ENCODE results near the gene IRF1. TPM values are rescaled to one million over a fixed set of nuclear protein-coding genes. Genes with fewer than 3 reads are reported as not detected.
A peak's percentile ranks its signal among the peaks of the same experiment; 100 is the strongest.
"Not testable (repeated sequence)": the region's sequence is repeated elsewhere in the genome, so short reads cannot be mapped to it uniquely, and the experiment has no call there.

The IRF1 gene
- total RNA-seq, 8 experiments from 2014 or later: 1.4 to 29.2 (median 9.0) TPM

- Histone ChIP-seq H3K27ac (no peak overlapping the region), H3K4me3 (no peak overlapping the region), H3K4me1 (replicated peaks in 1 of 2) (no peaks in the 10 kb centered on the region)
- in situ Hi-C loops (cut with MboI; ENCODE audit: low pct_unique_long_range_greater_than_20kb in 2 of 9, low sequenced_read_pairs in 9 of 9, unreplicated experiment in 9 of 9): no loop called here
- 37 to 100% (median 60%) methylated on average over 1 to 2 of the region's 3 CpGs; no CpG with 5 or more reads in 5 of the 10 experiments for WGBS, 10 experiments
- ATAC-seq (replicated peaks in 6 of 8): peak in 3 of 8 experiments; percentile 19 to 40 (median 20)
Observed at GRCh38 chr5:132445930-132446329, 44.6 kb downstream of the IRF1 start.

- Histone ChIP-seq H3K4me3 (no peak overlapping the region), H3K27ac (no peak overlapping the region), H3K4me1 (replicated peaks in 1 of 2) (no peaks in the 10 kb centered on the region)
- 72 to 100% (median 100%) methylated on average over 1 to 3 of the region's 4 CpGs; no CpG with 5 or more reads in 5 of the 10 experiments for WGBS, 10 experiments
- no peak for ATAC-seq (replicated peaks in 6 of 8)
- in situ Hi-C loops (cut with MboI; ENCODE audit: low pct_unique_long_range_greater_than_20kb in 2 of 9, low sequenced_read_pairs in 9 of 9, unreplicated experiment in 9 of 9): no loop called here
Observed at GRCh38 chr5:132445640-132445923, 45.0 kb downstream of the IRF1 start.

GRCh38 chr5:132444841-132445639 lies 45.5 kb downstream of the IRF1 start:
- in situ Hi-C loops (cut with MboI; ENCODE audit: low pct_unique_long_range_greater_than_20kb in 2 of 9, low sequenced_read_pairs in 9 of 9, unreplicated experiment in 9 of 9): no loop called here
- no peak for ATAC-seq (replicated peaks in 6 of 8)
- Histone ChIP-seq H3K27ac (no peak overlapping the region), H3K4me3 (no peak overlapping the region), H3K4me1 (replicated peaks in 1 of 2) (no peaks in the 10 kb centered on the region)
- 30 to 100% (median 63%) methylated on average over 1 to 4 of the region's 5 CpGs; no CpG with 5 or more reads in 1 of the 10 experiments for WGBS, 10 experiments

GRCh38 chr5:132444061-132444460 lies 46.5 kb downstream of the IRF1 start:
- ATAC-seq (replicated peaks in 6 of 8): no peak
- Histone ChIP-seq H3K4me1 (replicated peaks in 1 of 2) (no peaks in the 10 kb centered on the region), H3K4me3 (no peak overlapping the region), H3K27ac (no peak overlapping the region)
- in situ Hi-C loops (cut with MboI; ENCODE audit: low pct_unique_long_range_greater_than_20kb in 2 of 9, low sequenced_read_pairs in 9 of 9, unreplicated experiment in 9 of 9): no loop called here
- WGBS, 10 experiments: 20 to 100% (median 80%) methylated on average over 1 to 5 of the region's 7 CpGs; no CpG with 5 or more reads in 3 of the 10 experiments

- Histone ChIP-seq H3K4me3 (no peak overlapping the region), H3K27ac (no peak overlapping the region)
- WGBS, 10 experiments: 10 to 91% (median 33%) methylated on average over 2 to 7 of the region's 7 CpGs; no CpG with 5 or more reads in 3 of the 10 experiments
Observed at GRCh38 chr5:132439521-132440089, 51.0 kb downstream of the IRF1 start.

GRCh38 chr5:132438917-132439316 lies 51.7 kb downstream of the IRF1 start:
- WGBS, 10 experiments: 0 to 100% (median 83%) methylated on average over 1 to 3 of the region's 4 CpGs; no CpG with 5 or more reads in 1 of the 10 experiments
- in situ Hi-C loops (cut with MboI; ENCODE audit: low pct_unique_long_range_greater_than_20kb in 2 of 9, low sequenced_read_pairs in 9 of 9, unreplicated experiment in 9 of 9): no loop called here
- ATAC-seq (replicated peaks in 6 of 8): no peak
- Histone ChIP-seq H3K27ac (no peak overlapping the region), H3K4me1 (replicated peaks in 1 of 2) (peaks cover 0 to 13% of the 10 kb centered on the region in 2 donors), H3K4me3 (no peak overlapping the region)

More at GRCh38 chr5:132439521-132440089, 51.0 kb downstream of the IRF1 start:
- in situ Hi-C loops (cut with MboI; ENCODE audit: low pct_unique_long_range_greater_than_20kb in 2 of 9, low sequenced_read_pairs in 9 of 9, unreplicated experiment in 9 of 9): no loop called here
- peaks cover 0 to 9% of the 10 kb centered on the region in 2 donors for H3K4me1 ChIP-seq (replicated peaks in 1 of 2)
- ATAC-seq (replicated peaks in 6 of 8): peak in 4 of 8 experiments; percentile 24 to 87 (median 65)

- 63 to 100% (median 98%) methylated on average over 1 to 3 of the region's 3 CpGs; no CpG with 5 or more reads in 4 of the 10 experiments for WGBS, 10 experiments
- in situ Hi-C loops (cut with MboI; ENCODE audit: low pct_unique_long_range_greater_than_20kb in 2 of 9, low sequenced_read_pairs in 9 of 9, unreplicated experiment in 9 of 9); ATAC-seq (replicated peaks in 6 of 8); H3K27ac ChIP-seq; H3K4me3 ChIP-seq: not testable (repeated sequence)
- peaks cover 0 to 13% of the 10 kb centered on the region in 2 donors for H3K4me1 ChIP-seq (replicated peaks in 1 of 2)
Observed at GRCh38 chr5:132438267-132438645, 52.3 kb downstream of the IRF1 start.

GRCh38 chr5:132437604-132438266 lies 52.8 kb downstream of the IRF1 start:
- H3K4me1 ChIP-seq (replicated peaks in 1 of 2): peaks cover 0 to 13% of the 10 kb centered on the region in 2 donors
- WGBS, 10 experiments: 67 to 100% (median 100%) methylated on average over 1 to 2 of the region's 3 CpGs; no CpG with 5 or more reads in 5 of the 10 experiments
- in situ Hi-C loops (cut with MboI; ENCODE audit: low pct_unique_long_range_greater_than_20kb in 2 of 9, low sequenced_read_pairs in 9 of 9, unreplicated experiment in 9 of 9): no loop called here
- no peak overlapping the region for H3K4me3 ChIP-seq
- peak; percentile 46 to 89 (median 71) for ATAC-seq (replicated peaks in 6 of 8)
- no peak overlapping the region for H3K27ac ChIP-seq

GRCh38 chr5:132436936-132437335 lies 53.6 kb downstream of the IRF1 start:
- no peak overlapping the region for H3K4me3 ChIP-seq
- WGBS, 10 experiments: 81 to 100% (median 100%) methylated on average over 1 to 3 of the region's 3 CpGs; no CpG with 5 or more reads in 5 of the 10 experiments
- H3K4me1 ChIP-seq (replicated peaks in 1 of 2): peaks cover 0 to 13% of the 10 kb centered on the region in 2 donors
- in situ Hi-C loops (cut with MboI; ENCODE audit: low pct_unique_long_range_greater_than_20kb in 2 of 9, low sequenced_read_pairs in 9 of 9, unreplicated experiment in 9 of 9): no loop called here
- no peak for ATAC-seq (replicated peaks in 6 of 8)
- H3K27ac ChIP-seq: no peak overlapping the region

GRCh38 chr5:132435886-132436285 lies 54.7 kb downstream of the IRF1 start:
- no peak for ATAC-seq (replicated peaks in 6 of 8)
- H3K27ac ChIP-seq: no peak overlapping the region
- WGBS, 10 experiments: 58% methylated on average over 2 of the region's 2 CpGs; no CpG with 5 or more reads in 9 of the 10 experiments
- in situ Hi-C loops (cut with MboI; ENCODE audit: low pct_unique_long_range_greater_than_20kb in 2 of 9, low sequenced_read_pairs in 9 of 9, unreplicated experiment in 9 of 9): no loop called here
- peaks cover 0 to 13% of the 10 kb centered on the region in 2 donors for H3K4me1 ChIP-seq (replicated peaks in 1 of 2)
- no peak overlapping the region for H3K4me3 ChIP-seq

- Histone ChIP-seq H3K4me1 (replicated peaks in 1 of 2) (peaks cover 0 to 13% of the 10 kb centered on the region in 2 donors), H3K4me3 (no peak overlapping the region), H3K27ac (no peak overlapping the region)
- 83 to 100% (median 96%) methylated on average over 1 to 2 of the region's 2 CpGs; no CpG with 5 or more reads in 4 of the 10 experiments for WGBS, 10 experiments
- no peak for ATAC-seq (replicated peaks in 6 of 8)
- in situ Hi-C loops (cut with MboI; ENCODE audit: low pct_unique_long_range_greater_than_20kb in 2 of 9, low sequenced_read_pairs in 9 of 9, unreplicated experiment in 9 of 9): no loop called here
Observed at GRCh38 chr5:132435447-132435846, 55.1 kb downstream of the IRF1 start.

- 29 to 81% (median 63%) methylated on average over 1 to 9 of the region's 12 CpGs; no CpG with 5 or more reads in 1 of the 10 experiments for WGBS, 10 experiments
- H3K4me3 ChIP-seq: no peak overlapping the region
Observed at GRCh38 chr5:132434416-132435286, 55.9 kb downstream of the IRF1 start.

More at GRCh38 chr5:132434416-132435286, 55.9 kb downstream of the IRF1 start:
- in situ Hi-C loops (cut with MboI; ENCODE audit: low pct_unique_long_range_greater_than_20kb in 2 of 9, low sequenced_read_pairs in 9 of 9, unreplicated experiment in 9 of 9): no loop called here
- ATAC-seq (replicated peaks in 6 of 8): no peak
- Histone ChIP-seq H3K4me1 (replicated peaks in 1 of 2) (peaks cover 0 to 13% of the 10 kb centered on the region in 2 donors), H3K27ac (no peak overlapping the region)

Data from motor neuron (in vitro differentiated cells).